GM12874 (cell line): Measurements from ENCODE around the gene FNDC4.

Source experiments
- TF ChIP-seq, protein P1 (sequence below): IDR thresholded peaks from 2 replicates; pipeline ENCODE4 v1.5.1; 2011; ENCODE audit warnings: low read depth, mild to moderate bottlenecking, control low read depth, low read length, moderate library complexity; ENCODE audit not compliant: insufficient read depth

Gene FNDC4, protein sequence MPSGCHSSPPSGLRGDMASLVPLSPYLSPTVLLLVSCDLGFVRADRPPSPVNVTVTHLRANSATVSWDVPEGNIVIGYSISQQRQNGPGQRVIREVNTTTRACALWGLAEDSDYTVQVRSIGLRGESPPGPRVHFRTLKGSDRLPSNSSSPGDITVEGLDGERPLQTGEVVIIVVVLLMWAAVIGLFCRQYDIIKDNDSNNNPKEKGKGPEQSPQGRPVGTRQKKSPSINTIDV

DNA sequence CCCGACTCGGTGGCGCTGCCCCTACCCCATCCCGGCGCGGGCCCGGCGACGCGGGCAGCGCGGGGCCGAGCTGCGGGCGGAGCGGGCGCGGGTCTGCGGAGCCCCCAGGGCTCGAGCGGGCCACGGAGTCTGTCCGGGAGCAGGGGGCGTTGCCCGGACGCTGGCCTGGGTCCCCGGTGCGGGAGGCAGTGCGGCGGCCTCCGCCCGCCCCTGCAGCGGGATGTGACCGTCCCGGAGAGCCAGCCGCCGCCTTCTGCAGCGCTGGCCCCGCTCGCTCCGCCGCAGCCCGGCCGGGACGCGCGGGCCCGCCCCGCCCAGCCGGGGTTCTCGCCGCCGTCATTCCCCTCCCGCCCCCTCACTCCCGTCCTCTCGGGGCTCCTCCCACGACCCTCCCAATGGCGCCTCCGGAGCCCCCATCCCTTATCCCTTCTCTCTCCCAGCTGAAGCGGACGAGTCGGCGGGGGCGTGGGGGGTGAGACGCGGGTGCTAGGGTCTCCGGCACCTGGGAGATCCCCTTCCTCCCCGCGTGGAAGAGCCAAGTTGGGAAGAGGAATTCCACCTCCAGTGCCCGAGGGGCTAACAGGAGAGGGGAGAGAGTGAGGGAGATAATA, at the start of gene FNDC4:
FNDC4 (minus strand) TSS at position 257 of the 611 bp plus-strand sequence. CDS start 521 bp downstream, outside the sequence.
- TF ChIP-seq, protein P1, sequence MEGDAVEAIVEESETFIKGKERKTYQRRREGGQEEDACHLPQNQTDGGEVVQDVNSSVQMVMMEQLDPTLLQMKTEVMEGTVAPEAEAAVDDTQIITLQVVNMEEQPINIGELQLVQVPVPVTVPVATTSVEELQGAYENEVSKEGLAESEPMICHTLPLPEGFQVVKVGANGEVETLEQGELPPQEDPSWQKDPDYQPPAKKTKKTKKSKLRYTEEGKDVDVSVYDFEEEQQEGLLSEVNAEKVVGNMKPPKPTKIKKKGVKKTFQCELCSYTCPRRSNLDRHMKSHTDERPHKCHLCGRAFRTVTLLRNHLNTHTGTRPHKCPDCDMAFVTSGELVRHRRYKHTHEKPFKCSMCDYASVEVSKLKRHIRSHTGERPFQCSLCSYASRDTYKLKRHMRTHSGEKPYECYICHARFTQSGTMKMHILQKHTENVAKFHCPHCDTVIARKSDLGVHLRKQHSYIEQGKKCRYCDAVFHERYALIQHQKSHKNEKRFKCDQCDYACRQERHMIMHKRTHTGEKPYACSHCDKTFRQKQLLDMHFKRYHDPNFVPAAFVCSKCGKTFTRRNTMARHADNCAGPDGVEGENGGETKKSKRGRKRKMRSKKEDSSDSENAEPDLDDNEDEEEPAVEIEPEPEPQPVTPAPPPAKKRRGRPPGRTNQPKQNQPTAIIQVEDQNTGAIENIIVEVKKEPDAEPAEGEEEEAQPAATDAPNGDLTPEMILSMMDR, result no peak

DNA sequence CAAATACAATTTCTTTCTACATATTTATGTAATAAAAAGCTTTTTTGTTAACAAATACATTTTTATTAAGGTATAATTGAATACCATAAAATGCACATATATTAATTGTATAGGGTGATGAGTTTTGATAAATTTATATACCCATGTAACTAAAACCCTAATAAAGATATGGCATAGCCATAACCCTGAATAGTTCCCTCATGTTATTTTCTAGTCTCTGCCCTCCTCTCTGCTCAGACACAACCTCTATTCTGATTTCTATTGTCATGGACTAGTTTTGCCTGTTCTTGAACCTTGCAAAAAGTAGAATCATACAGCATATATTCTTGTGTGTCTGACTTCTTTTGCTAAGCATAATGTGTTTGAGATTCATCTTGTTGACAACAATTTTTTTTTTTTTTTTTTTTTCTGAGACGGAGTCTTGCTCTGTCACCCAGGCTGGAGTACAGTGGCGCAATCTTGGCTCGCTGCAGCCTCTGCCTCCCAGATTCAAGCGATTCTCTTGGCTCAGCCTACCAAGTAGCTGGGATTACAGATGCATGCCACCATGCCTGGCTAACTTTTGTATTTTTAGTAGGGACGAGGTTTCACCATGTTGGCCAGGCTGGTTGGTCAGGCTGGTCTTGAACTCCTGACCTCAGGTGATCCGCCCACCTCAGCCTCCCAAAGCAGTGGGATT, 49.3 kb upstream of the FNDC4 start:
- TF ChIP-seq, protein P1, result no peak

DNA sequence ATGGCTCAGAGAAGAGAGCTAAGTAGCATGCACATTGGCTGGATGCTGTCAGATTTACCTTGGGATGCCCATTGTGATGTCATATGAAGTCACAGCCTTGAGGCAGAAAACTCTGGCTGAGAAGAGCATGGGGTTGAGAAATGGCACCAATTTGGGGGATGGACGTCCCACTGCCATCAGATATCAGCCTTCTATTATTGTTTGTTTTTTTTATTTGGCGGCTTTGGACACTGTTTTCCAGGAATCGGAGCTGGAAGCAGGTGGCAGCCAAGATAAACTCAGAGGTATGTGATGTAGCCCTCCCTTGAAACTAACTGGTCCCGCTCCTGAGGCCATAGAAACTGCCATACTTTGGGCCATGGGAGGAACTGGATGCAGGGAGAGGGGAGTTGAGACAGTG, 42.3 kb upstream of the FNDC4 start:
- TF ChIP-seq, protein P1, result no peak

DNA sequence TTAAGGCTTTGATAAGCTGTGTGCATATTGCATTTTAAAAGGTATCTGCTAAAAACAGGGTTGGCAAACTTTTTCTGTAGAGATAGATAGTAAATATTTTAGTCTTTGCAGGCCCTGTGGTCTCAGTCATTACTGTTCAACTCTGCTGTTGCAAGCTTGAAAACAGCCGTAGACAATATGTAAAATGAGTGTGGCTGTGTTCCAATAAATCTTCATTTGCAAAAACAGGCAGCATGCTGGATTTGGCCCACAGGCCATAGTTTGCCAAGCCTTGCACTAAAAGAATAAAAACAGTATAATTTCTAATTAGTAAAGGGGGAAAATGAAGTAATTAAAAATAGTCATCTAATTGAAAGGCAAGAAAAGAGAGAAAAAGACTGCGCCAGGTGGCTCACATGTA, 37.0 kb upstream of the FNDC4 start:
- TF ChIP-seq, protein P1, result no peak

DNA sequence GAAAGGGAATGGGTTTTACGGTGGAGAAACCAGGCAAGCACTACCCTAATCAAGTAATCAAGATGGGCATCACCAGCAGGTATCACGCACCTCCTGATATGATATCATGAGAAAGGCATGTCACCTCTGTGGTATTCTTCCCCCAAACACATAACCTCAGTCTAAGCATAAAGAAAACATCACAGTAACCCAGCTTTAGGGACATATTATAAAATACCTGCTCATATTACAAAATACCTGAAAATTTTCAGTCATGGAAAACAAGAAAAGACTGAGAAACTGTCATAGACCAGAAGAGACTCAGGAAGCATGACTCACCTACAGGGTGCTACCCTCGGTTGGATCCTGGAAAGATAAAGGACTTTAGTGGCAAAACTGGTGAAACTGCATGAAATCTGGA, 32.2 kb upstream of the FNDC4 start:
- TF ChIP-seq, protein P1, result no peak

DNA sequence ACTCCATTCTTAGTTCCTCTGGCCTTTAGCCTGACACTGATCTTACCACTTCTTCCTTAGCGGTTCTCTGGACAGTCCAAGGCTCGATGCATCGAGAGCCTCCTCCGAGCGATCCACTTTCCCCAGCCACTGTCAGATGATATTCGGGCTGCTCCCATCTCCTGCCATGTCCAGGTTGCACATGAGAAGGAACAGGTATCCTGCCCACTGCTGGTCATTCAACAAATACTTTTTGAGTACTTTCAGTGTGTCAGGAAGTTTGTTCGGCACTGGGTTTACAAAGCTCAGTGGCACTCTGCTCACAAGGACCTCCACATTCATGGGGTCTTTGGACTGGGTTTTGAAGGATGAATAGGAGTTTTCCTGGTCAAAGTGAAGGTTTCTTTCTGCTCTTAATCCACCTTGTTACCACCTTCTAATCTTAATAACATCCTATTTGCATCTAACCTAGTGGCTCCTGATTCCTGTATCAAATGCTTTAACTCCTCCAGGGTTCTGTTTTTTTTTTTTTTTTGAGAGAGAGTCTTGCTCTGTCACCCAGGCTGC, 27.5 kb upstream of the FNDC4 start:
- TF ChIP-seq, protein P1, result no peak

DNA sequence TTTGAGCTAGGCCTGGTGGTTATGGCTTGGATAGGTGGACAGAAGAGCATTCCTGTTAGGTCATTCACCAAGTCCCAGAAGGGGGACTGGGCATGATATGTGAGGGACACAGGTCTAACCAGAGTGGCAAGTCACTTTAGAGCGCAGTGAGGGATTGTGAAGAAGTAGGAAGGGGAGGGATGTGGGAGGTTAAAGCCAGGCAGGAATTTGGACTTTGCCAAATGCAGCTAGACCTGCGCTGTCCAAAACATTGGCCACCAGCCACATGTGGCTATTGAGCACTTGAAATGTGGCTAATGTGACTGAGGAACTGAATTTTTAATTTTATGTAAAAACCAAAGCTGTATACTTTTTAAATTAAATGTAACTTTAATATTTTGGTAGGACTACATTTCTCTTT, 25.3 kb upstream of the FNDC4 start:
- TF ChIP-seq, protein P1, result no peak
